ENCODE measurements around the gene FBLL1.

DNA sequence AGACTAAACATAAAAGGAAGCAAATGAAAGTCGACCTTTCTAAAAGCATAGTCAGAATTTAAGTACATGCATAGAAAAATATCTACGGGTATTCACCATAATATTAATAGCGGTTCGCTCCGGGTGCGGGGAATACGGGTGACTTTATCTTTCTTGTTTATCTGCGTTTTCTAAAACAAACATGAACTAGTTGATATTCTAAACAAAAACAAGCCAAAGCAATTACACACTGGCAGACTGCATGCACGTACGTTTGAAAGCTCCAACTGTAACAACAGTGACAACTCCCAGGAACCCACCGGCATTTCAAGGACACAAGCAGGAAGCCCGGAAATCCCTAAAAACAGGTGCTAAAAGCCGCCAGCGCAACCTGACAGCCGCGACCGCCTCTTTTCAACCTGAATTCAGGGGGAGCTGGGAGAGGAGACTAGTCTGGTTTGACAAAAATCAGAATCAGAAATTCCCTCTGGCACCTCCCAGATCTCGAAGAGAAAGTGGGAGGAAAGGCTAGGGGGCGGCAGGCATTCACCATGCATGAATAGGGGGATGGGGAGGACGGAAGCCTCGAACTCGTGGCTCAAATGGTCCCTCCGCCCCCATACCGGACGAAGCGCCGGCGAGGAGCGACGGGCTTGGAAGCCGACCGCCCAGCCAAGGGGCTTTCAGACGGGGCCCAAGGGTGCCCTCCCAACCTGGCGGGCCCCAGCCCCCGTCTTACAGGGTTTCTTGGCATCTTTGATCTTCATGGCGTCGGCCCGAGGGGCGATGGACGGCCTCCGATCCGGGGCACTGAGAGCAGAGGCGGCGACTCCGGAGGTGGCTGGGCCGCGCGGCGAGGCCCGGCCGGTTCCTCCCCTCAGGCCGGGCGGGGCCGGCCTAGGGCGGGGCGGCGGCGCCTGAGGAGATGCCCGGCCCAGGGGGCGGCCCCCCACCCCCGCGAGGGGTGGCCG, 49.7 kb downstream of the FBLL1 start, which contains the start of gene PANK3:
- TF ChIP-seq POLR2A (IDR thresholded peaks at IDR 0.05): no peak
- TF ChIP-seq, protein P1, sequence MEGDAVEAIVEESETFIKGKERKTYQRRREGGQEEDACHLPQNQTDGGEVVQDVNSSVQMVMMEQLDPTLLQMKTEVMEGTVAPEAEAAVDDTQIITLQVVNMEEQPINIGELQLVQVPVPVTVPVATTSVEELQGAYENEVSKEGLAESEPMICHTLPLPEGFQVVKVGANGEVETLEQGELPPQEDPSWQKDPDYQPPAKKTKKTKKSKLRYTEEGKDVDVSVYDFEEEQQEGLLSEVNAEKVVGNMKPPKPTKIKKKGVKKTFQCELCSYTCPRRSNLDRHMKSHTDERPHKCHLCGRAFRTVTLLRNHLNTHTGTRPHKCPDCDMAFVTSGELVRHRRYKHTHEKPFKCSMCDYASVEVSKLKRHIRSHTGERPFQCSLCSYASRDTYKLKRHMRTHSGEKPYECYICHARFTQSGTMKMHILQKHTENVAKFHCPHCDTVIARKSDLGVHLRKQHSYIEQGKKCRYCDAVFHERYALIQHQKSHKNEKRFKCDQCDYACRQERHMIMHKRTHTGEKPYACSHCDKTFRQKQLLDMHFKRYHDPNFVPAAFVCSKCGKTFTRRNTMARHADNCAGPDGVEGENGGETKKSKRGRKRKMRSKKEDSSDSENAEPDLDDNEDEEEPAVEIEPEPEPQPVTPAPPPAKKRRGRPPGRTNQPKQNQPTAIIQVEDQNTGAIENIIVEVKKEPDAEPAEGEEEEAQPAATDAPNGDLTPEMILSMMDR (IDR thresholded peaks at IDR 0.05): no peak

Measured in ovary (tissue), 3 donors.